ENCODE data around the gene TM9SF1.

TM9SF1 gene

DNA sequence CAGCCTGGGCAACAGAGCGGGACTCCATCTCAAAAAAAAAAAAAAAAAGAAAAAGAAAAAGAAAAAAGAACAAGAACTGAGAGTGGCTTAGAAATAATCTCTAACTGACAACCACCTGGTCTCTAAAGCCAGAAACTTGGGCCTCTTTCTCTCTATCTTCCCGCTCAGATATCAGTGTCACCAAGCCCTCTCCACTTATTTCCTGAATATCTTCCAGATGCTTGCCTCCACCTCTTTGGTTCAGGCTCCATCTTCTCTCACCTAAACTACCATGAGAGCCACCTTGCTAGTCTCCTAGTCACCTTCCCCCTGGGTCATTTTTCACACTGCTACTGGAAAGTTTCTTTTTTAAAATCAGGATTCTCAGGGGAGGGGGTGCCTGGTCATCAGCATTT is 1.8 kb upstream of the TM9SF1 start:
- DNase-seq (ENCODE audit: low read depth in 3 of 3), result no peak

GRCh38 chr14:24196071-24197055 is 1.1 kb upstream of the TM9SF1 start:
- no peak for DNase-seq (ENCODE audit: low read depth in 3 of 3)

DNA sequence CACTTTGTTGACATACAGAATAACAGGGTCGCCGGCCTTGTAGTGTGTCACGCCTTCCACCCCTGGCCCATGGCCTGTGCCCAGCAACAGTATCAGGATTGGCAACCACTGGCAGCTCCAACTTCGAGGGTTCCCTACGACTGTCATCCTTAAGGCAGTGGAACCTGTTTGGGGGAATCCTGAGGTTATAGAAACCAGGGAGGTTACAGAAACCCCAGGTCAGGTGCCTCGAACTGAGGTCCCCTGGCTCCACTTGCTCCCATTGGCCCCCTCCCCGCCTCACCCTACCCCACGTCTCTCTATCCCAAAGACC is 412 bp downstream of the TM9SF1 start:
- DNase-seq (ENCODE audit: low read depth in 3 of 3), result no peak

GRCh38 chr14:24194186-24194872 is 912 bp downstream of the TM9SF1 start:
- DNase-seq (ENCODE audit: low read depth in 3 of 3), result no peak

- DNase-seq (ENCODE audit: low read depth in 3 of 3), result no peak
Measured at GRCh38 chr14:24192933-24193332, 2.3 kb downstream of the TM9SF1 start.

DNA sequence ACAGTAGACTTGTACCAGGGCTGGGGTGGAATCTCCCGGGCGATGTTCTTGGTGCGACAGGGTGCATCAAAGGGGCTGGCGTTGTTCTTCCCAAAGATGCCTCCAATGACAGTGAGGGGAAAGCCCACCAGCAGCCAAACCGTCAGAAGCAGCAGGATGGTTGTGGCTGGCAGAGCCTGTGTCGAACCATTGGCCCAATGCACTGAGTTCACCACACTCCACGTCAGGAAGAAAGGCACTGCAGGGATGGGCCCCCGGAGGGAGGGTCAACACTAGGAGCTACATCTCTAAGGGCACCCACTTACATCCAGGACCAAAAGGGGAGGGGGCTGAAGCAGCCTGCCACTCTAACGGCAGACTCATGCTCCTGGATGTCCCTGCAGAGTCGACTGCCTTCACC is 4.8 kb downstream of the TM9SF1 start:
- DNase-seq (ENCODE audit: low read depth in 3 of 3), result no peak

GRCh38 chr14:24189460-24189859 is 5.8 kb downstream of the TM9SF1 start:
- no peak for DNase-seq (ENCODE audit: low read depth in 3 of 3)

GRCh38 chr14:24189059-24189375 is 6.2 kb downstream of the TM9SF1 start:
- DNase-seq (ENCODE audit: low read depth in 3 of 3), result no peak

DNA sequence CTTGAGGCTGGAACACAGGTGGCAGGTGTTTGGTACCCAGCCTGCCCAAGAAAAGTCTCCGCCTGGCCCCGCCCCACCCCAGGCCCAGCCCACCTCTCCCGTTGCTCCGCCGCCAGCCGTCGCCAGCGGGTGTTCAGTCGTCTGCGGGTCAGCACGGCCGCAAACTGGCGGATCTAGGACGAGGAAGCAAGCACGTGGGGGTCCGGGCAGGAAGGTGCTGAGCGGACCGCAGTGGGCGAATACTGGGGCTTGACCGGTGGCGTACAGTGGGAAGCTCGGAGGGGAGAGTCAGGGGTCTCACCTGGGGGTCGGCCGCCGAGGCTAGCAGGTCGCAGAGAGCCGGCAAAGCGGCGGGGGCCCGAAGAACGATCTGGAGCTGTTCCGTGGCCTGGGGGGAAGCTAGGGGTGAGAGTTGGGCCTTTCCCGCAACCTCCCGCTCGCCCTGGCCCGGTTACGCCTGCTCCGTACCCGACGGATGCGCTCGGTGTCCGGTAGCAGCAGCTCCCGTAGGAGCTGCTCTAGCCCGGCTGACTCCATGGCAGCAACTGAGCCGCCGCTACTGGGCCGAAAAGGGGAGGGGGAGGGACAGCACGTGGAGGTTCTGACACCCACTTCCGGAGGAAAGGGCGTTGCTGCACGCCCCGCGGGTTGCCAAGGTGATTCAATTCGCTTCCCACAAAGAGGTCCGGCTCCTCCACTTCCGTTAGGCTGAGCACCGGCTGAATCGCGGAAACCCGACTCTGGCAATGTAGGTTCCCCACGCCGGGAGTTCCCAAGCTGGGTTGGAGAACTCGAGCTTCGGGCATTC is 6.8 kb downstream of the TM9SF1 start, which contains the start of gene IPO4:
Gene IPO4 (minus strand): TSS at position 566 of the 808 bp plus-strand sequence. CDS start 29 bp downstream, at position 537.
- DNase-seq (ENCODE audit: low read depth in 3 of 3), result peak; percentile 91 to 93 (median 93)

DNA sequence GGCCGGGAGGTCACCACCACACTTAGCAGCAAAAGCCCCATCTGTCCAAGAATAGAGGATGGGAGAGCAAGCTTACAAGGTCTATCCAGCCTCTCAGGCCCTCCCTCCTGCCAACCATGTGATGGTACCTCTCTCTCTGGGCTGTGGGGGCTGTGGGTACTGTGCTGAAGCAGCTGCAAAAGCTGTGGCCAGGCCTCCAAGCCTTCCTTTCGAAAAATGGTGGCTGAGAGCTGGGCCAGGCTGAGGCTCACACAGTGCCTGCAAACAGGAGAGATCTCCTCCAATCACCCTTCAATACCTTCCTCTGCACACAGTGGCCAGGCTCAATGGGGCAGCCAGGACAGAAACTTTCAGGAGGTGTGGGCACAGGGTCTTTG is 7.7 kb downstream of the TM9SF1 start:
- no peak for DNase-seq (ENCODE audit: low read depth in 3 of 3)

DNA sequence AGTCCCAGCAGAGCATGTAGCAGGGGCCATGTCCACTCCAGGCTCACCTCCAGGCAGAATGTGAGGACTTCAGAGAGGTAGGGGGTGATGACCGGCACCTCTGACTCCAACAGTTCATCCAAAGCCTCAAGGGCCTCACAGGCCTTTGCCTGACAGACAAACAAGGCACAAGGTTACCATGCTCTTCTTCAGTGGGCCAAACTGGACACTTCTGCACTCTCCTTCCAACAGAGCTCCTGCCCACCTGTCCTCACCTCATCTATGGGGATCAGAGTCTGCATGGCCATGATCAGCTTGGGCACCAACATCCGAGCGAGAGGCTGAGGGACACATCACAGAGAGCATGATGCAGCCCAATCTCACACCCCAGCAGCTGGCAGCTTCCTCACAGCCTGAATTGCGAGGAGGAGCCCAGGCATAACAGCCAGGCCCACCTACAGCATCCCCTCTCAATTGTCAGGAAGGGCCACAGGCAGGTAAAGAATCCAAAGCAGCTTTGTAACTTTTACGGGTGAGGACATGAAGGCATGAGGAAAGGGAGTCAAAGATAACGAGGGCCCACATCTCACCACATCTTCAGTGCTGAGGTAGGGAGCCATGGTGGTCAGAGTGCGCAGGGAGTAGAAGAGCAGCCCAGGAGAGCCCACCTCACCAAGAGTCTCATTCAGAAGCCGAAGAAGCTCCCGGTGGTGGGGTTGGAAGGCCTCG is 8.3 kb downstream of the TM9SF1 start:
- no peak for DNase-seq (ENCODE audit: low read depth in 3 of 3)

DNA sequence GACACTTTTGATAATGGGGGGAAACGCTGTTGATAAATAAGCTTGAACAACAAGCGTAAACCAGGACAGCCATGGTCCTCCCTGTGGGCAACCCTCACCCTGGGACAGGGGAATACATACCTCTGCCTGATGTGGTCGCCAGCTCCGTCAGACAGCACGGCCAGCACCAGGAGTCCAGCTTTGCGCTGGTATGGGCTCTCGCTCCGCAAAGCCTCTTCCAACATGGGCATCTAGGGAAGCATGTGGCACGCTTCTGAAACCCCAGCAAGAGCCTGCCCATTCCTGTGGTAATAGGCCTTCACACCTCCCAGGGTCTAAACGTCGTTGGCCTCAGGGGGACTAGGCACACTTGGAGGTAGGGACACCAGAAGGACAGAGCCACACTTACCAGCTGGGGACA is 9.5 kb downstream of the TM9SF1 start:
- DNase-seq (ENCODE audit: low read depth in 3 of 3), result no peak

DNA sequence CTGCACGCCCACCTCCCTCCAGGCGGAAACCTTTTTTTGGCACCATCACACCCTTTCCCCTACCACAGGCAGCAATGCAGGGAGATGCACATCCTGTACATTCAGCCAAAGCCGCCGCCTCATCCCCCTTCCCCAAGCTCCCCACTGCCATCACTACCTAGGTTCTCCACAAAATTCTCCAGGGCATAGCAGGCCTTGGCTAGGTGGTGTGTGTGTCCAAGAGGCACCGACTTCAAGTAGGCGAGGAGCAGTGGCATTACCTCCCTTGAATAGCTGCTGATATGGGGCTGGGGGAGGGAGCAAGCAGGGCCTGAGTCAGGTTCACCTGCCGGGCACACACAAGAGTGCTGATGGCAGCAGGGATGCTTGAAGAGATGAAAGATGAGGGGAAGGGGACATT is 10.2 kb downstream of the TM9SF1 start:
- no peak for DNase-seq (ENCODE audit: low read depth in 3 of 3)

- no peak for DNase-seq (ENCODE audit: low read depth in 3 of 3)
Measured at GRCh38 chr14:24184104-24184970, 10.9 kb downstream of the TM9SF1 start.

GRCh38 chr14:24183014-24183481 is 12.2 kb downstream of the TM9SF1 start:
- DNase-seq (ENCODE audit: low read depth in 3 of 3), result no peak

DNA sequence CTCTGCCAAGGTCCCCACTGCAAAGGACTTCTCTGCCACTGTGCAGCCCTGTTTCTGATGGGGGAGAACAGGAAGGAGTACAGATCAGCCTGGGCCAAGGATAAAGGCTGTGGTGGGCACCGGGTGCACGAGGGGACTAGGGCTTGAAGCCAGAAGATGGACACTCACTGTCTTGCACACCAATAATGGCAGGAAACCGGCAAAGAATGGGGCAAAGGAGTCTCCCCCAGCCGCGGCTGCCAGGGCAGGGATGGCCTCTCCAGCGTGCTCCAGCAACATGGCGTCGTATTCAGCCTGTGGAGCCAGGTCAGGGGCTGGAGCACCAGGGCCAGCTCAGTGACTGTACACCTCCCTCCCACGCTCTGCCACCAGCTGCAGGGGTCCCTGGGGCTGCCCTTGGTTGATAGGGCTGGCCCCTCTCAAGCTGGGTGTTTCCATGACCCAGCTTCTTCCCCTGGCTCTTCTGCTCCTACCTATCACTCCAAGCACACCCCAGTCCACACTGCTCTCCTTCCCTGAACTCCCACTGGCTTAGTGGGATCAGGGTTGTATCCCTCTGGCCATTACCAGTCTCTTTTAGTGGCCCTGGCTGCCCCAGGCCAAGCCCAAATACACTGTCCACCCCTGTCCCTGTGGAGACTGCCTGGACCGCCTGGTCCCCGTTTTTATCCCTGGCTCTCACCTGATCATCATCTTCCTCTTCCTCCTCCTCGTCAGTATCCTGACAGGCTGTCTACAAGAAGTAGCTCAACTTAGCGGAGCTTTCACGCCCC is 12.9 kb downstream of the TM9SF1 start:
- no peak for DNase-seq (ENCODE audit: low read depth in 3 of 3)

DNA sequence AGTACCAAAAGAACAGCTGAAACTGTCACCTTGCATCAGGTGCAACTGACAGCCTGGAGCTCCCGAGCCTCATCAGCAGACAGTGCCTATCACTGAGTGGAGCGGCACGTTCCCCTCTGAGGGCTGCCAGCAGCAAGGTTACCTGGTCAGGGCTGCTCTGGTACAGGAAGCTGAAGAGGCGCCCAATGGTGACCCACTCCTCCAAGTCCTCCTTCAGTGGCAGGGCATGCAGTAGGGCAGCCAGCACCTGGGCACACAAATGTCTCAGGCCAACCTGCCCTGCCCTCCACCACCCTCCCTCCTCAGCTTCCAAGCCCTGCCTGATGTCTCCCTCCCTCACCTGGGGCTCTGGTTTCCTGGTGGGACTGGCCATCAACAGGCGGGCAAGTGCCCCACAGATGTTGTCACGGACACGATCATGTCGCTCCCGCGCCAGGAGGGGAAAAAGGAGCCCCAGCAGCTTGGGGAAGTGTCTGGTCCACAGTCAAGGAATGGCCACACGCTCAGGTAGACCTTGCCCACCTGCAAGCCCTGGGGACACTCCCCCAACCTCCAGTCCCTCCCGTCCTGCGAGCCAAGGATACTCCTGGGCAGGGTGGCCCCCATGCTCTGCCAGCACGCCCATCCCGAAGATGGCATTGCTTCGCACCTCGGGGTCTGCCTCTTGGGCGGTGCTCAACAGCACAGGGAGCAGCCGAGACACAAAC is 13.7 kb downstream of the TM9SF1 start:
- DNase-seq (ENCODE audit: low read depth in 3 of 3), result no peak

GRCh38 chr14:24179961-24180796 is 15.1 kb downstream of the TM9SF1 start:
- no peak for DNase-seq (ENCODE audit: low read depth in 3 of 3)

Measured in stimulated activated CD4-positive, alpha-beta T cell treated with anti-CD3 and anti-CD28 coated beads, TNF-alpha, amount 100 ng/mL, for 48 hours (primary cell).